DMS114 treated with DMSO at 0.1 percent for 48 hours (cell line): ENCODE results near the gene PRMT3.
"Not testable (repeated sequence)": the region's sequence is repeated elsewhere in the genome, so short reads cannot be mapped to it uniquely, and the experiment has no call there.

Source experiments
- DNase-seq: peaks from one replicate; lab custom pipeline; 2025; ENCODE audit not compliant: unreplicated experiment; lab: John Stamatoyannopoulos, UW

Gene PRMT3

GRCh38 chr11:20497124-20497792, 109.7 kb downstream of the PRMT3 start:
- no peak for DNase-seq

GRCh38 chr11:20501252-20501651, 113.7 kb downstream of the PRMT3 start:
- no peak for DNase-seq

GRCh38 chr11:20501971-20502370, 114.5 kb downstream of the PRMT3 start:
- no peak for DNase-seq

GRCh38 chr11:20511982-20512381, 124.5 kb downstream of the PRMT3 start:
- no peak for DNase-seq

- DNase-seq: no peak
These were observed 125.4 kb downstream of the PRMT3 start for GRCh38 chr11:20512869-20513268.

- no peak for DNase-seq
These were observed 130.9 kb downstream of the PRMT3 start for GRCh38 chr11:20518323-20518834.

GRCh38 chr11:20522536-20522935, 135.0 kb downstream of the PRMT3 start:
- DNase-seq: no peak

- DNase-seq: no peak
These were observed 142.2 kb downstream of the PRMT3 start for GRCh38 chr11:20529757-20530156.

GRCh38 chr11:20530942-20531703, 143.6 kb downstream of the PRMT3 start:
- DNase-seq: no peak

GRCh38 chr11:20535271-20535881, 147.9 kb downstream of the PRMT3 start:
- no peak for DNase-seq

- DNase-seq: no peak
These were observed 148.8 kb downstream of the PRMT3 start for GRCh38 chr11:20536365-20536764.

GRCh38 chr11:20536784-20537183, 149.3 kb downstream of the PRMT3 start:
- DNase-seq: no peak

- no peak for DNase-seq
These were observed 154.0 kb downstream of the PRMT3 start for GRCh38 chr11:20541503-20541902.

- no peak for DNase-seq
These were observed 157.2 kb downstream of the PRMT3 start for GRCh38 chr11:20544603-20545237.

GRCh38 chr11:20547411-20547810, 159.9 kb downstream of the PRMT3 start:
- DNase-seq: no peak

- no peak for DNase-seq
These were observed 163.6 kb downstream of the PRMT3 start for GRCh38 chr11:20551096-20551495.

GRCh38 chr11:20555783-20556182, 168.3 kb downstream of the PRMT3 start:
- DNase-seq: no peak

- DNase-seq: not testable (repeated sequence)
These were observed 168.9 kb downstream of the PRMT3 start for GRCh38 chr11:20556396-20556795.

- no peak for DNase-seq
These were observed 171.2 kb downstream of the PRMT3 start for GRCh38 chr11:20558741-20559140.
